Measurements from ENCODE around the gene DCHS2. TPM values are rescaled to one million over a fixed set of nuclear protein-coding genes. Genes with fewer than 3 reads are reported as not detected.

Gene DCHS2
- total RNA-seq, result 1 to 10 TPM; 1.2 to 1.5 TPM

GRCh38 chr4:154491341-154492271 is at the start of gene DCHS2:
TSS of gene DCHS2 (minus strand) at chr4:154491799. CDS start at chr4:154491355, 444 bp downstream.
- Histone ChIP-seq H3K27ac (no peak within 1 kb of the TSS), H3K36me3 (no peaks in the 10 kb centered on the region), H3K4me3 (peak within 1 kb of the TSS; percentile 13), H3K9ac (ENCODE audit: low read depth in 2 of 2, low read length in 2 of 2) (peak within 1 kb of the TSS in 1 of 2 donors; percentile 12), H3K27me3 (peaks cover 32% of the 10 kb centered on the region), H3K4me1 (no peaks in the 10 kb centered on the region), H3K9me3 (no peaks in the 10 kb centered on the region)
- intact Hi-C loops (cut with DNase I), result no loop called here
- peak; percentile 53 for DNase-seq
- no peak for TF ChIP-seq CTCF (IDR thresholded peaks at IDR 0.05)

- no peaks in the 10 kb centered on the region for H3K9me3 ChIP-seq
- H3K9ac ChIP-seq (ENCODE audit: low read depth in 2 of 2, low read length in 2 of 2), result no peak overlapping the region
- no peaks in the 10 kb centered on the region for H3K4me1 ChIP-seq
- no peaks in the 10 kb centered on the region for H3K27me3 ChIP-seq
- TF ChIP-seq CTCF (IDR thresholded peaks at IDR 0.05), result no peak
- H3K4me3 ChIP-seq, result no peak overlapping the region
- intact Hi-C loops (cut with DNase I), result no loop called here
- H3K27ac ChIP-seq, result no peak overlapping the region
- DNase-seq, result no peak
- peaks cover 4% of the 10 kb centered on the region for H3K36me3 ChIP-seq
These were observed 42.7 kb upstream of the DCHS2 start for GRCh38 chr4:154534296-154534695.

GRCh38 chr4:154529728-154530519 is 38.3 kb upstream of the DCHS2 start:
- Histone ChIP-seq H3K27ac (no peak overlapping the region), H3K9ac (ENCODE audit: low read depth in 2 of 2, low read length in 2 of 2) (no peak overlapping the region), H3K4me1 (no peaks in the 10 kb centered on the region), H3K9me3 (no peaks in the 10 kb centered on the region), H3K4me3 (no peak overlapping the region), H3K27me3 (no peaks in the 10 kb centered on the region), H3K36me3 (no peaks in the 10 kb centered on the region)
- TF ChIP-seq CTCF (IDR thresholded peaks at IDR 0.05), result no peak
- no peak for DNase-seq
- intact Hi-C loops (cut with DNase I), result no loop called here

- Histone ChIP-seq H3K9ac (ENCODE audit: low read depth in 2 of 2, low read length in 2 of 2) (no peak overlapping the region), H3K4me3 (no peak overlapping the region), H3K27me3 (no peaks in the 10 kb centered on the region), H3K36me3 (no peaks in the 10 kb centered on the region), H3K4me1 (no peaks in the 10 kb centered on the region), H3K27ac (no peak overlapping the region), H3K9me3 (no peaks in the 10 kb centered on the region)
- intact Hi-C loops (cut with DNase I), result no loop called here
- no peak for DNase-seq
- TF ChIP-seq CTCF (IDR thresholded peaks at IDR 0.05), result no peak
These were observed 37.3 kb upstream of the DCHS2 start for GRCh38 chr4:154528869-154529268.

GRCh38 chr4:154527308-154527707 is 35.7 kb upstream of the DCHS2 start:
- no peak for TF ChIP-seq CTCF (IDR thresholded peaks at IDR 0.05)
- Histone ChIP-seq H3K9ac (ENCODE audit: low read depth in 2 of 2, low read length in 2 of 2) (no peak overlapping the region), H3K9me3 (no peaks in the 10 kb centered on the region), H3K27ac (no peak overlapping the region), H3K4me3 (no peak overlapping the region), H3K27me3 (no peaks in the 10 kb centered on the region), H3K4me1 (no peaks in the 10 kb centered on the region), H3K36me3 (no peaks in the 10 kb centered on the region)
- no peak for DNase-seq
- intact Hi-C loops (cut with DNase I), result no loop called here
